Tibial nerve (tissue), 4 donors: ENCODE measurements around the gene PSME3.

Source experiments
- CTCF ChIP-seq, 5 experiments: fragments of 200-600 bp in 3 of 5; fragments of 450-650 bp in 2 of 5; sonication (generic) in 3 of 5; IDR thresholded peaks; one replicate each; pipeline ENCODE4 v1.5.1; 2016 to 2019; ENCODE audit warnings: antibody characterized with exemption in 5 of 5, mild to moderate bottlenecking in 3 of 5, moderate library complexity in 2 of 5
- EP300 ChIP-seq, 2 donors: sonication (generic); formaldehyde crosslinking; IDR thresholded peaks; one replicate each; pipeline ENCODE4 v1.6.1; 2017; ENCODE audit warnings: antibody characterized with exemption in 2 of 2, mild to moderate bottlenecking in 1 of 2
- POLR2A ChIP-seq, 2 donors: fragments of 450-650 bp; IDR thresholded peaks; one replicate each; pipeline ENCODE4 v1.6.1; 2017; ENCODE audit warnings: antibody characterized with exemption in 2 of 2, mild to moderate bottlenecking in 2 of 2, moderate library complexity in 2 of 2

GRCh38 chr17:42797067-42798007 is 35.9 kb upstream of the PSME3 start:
- TF ChIP-seq CTCF (IDR thresholded peaks at IDR 0.05) (no peak), POLR2A (IDR thresholded peaks at IDR 0.05) (no peak), EP300 (IDR thresholded peaks at IDR 0.05) (no peak)
